K562 (cell line): ENCODE results near the gene UBE2K.

Source experiments
- BCL6 ChIP-seq: fragments of 250-450 bp; sonication (Bioruptor Pico); IDR thresholded peaks from 2 replicates; pipeline ENCODE4 v1.4.0; 2020
- EP300 ChIP-seq: IDR thresholded peaks from 2 replicates; pipeline ENCODE4 v1.6.1; 2012; ENCODE audit warnings: low read length, improper control_type of control experiment
- NFYB ChIP-seq: IDR thresholded peaks from 2 replicates; pipeline ENCODE4 v1.6.1; 2011; ENCODE audit warnings: mild to moderate bottlenecking, moderate library complexity; ENCODE audit not compliant: insufficient read length; ENCODE audit errors: extremely low read depth
- TCF7L2 ChIP-seq: fragments of 150-350 bp; IDR thresholded peaks from 2 replicates; pipeline ENCODE4 v1.6.1; 2016; ENCODE audit warnings: low read depth, mild to moderate bottlenecking, low read length, moderate library complexity
- ZNF239 ChIP-seq: fragments of 250-450 bp; sonication (Bioruptor Pico); IDR thresholded peaks from 2 replicates; pipeline ENCODE4 v1.4.0; 2020; ENCODE audit warnings: mild to moderate bottlenecking
- TF ChIP-seq, protein P1 (sequence below): IDR thresholded peaks from 3 replicates; pipeline ENCODE4 v1.6.1; 2011; ENCODE audit warnings: borderline replicate concordance, mild to moderate bottlenecking, moderate library complexity; ENCODE audit not compliant: insufficient read length; ENCODE audit errors: extremely low read depth

GRCh38 chr4:39825741-39826231, 127.8 kb downstream of the UBE2K start:
- TF ChIP-seq TCF7L2, result no peak
- no peak for TF ChIP-seq NFYB
- TF ChIP-seq BCL6 (CRISPR knock-in tag), result no peak
- TF ChIP-seq EP300, result no peak
- no peak for TF ChIP-seq ZNF239
- TF ChIP-seq, protein P1, sequence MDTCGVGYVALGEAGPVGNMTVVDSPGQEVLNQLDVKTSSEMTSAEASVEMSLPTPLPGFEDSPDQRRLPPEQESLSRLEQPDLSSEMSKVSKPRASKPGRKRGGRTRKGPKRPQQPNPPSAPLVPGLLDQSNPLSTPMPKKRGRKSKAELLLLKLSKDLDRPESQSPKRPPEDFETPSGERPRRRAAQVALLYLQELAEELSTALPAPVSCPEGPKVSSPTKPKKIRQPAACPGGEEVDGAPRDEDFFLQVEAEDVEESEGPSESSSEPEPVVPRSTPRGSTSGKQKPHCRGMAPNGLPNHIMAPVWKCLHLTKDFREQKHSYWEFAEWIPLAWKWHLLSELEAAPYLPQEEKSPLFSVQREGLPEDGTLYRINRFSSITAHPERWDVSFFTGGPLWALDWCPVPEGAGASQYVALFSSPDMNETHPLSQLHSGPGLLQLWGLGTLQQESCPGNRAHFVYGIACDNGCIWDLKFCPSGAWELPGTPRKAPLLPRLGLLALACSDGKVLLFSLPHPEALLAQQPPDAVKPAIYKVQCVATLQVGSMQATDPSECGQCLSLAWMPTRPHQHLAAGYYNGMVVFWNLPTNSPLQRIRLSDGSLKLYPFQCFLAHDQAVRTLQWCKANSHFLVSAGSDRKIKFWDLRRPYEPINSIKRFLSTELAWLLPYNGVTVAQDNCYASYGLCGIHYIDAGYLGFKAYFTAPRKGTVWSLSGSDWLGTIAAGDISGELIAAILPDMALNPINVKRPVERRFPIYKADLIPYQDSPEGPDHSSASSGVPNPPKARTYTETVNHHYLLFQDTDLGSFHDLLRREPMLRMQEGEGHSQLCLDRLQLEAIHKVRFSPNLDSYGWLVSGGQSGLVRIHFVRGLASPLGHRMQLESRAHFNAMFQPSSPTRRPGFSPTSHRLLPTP, result no peak
